Motor neuron (in vitro differentiated cells): ENCODE results near the gene TTC32. TPM values are rescaled to one million over a fixed set of nuclear protein-coding genes. Genes with fewer than 3 reads are reported as not detected.

Experiments
- ATAC-seq, 8 experiments: fragments of 200-7000 bp; cut with Tn5 transposase; replicated peaks in 6 of 8; 2 replicates each; pipeline ENCODE4 v1.8.0; 2021; ENCODE audit warnings: mild to moderate bottlenecking in 8 of 8, moderate library complexity in 8 of 8
- H3K27ac ChIP-seq, 2 donors: fragments of 250-450 bp; sonication (Bioruptor Pico); 2 replicates each; pipeline ENCODE4 v1.9.0; 2021; ENCODE audit warnings: antibody characterized with exemption in 2 of 2, mild to moderate bottlenecking in 2 of 2, moderate library complexity in 1 of 2
- H3K4me1 ChIP-seq, 2 donors: fragments of 250-450 bp; sonication (Bioruptor Pico); replicated peaks in 1 of 2; 2 replicates each; pipeline ENCODE4 v1.6.1; 2021; ENCODE audit warnings: antibody characterized with exemption in 2 of 2, mild to moderate bottlenecking in 2 of 2, moderate library complexity in 1 of 2
- H3K4me3 ChIP-seq, 5 donors: fragments of 250-450 bp; sonication (Bioruptor Pico); 2 replicates each; pipeline ENCODE4 v1.9.0; 2021; ENCODE audit warnings: antibody characterized with exemption in 5 of 5, mild to moderate bottlenecking in 5 of 5, moderate library complexity in 4 of 5
- WGBS, 10 experiments: fragments of 450-650 bp; shearing (Covaris generic); methylation state at CpG; one replicate each; pipeline ENCODE4 v1.0.0; 2022; 5-methylcytosine and 5-hydroxymethylcytosine counted together
- in situ Hi-C, 9 experiments: fragments of 400-800 bp; cut with MboI; loops; one replicate each; pipeline ENCODE4 v1.15.0; 2021; ENCODE audit warnings: low sequenced_read_pairs in 9 of 9, low pct_unique_long_range_greater_than_20kb in 2 of 9; ENCODE audit not compliant: unreplicated experiment in 9 of 9
- total RNA-seq, 8 experiments: library from RNA; unstranded; fragments of 300-600 nt; gene quantifications; 2 replicates each; pipeline versions ENCODE4 v1.2.3 to v1.2.4, GENCODE V29; 2022

The TTC32 gene
- total RNA-seq, 8 experiments from 2014 or later: 14.4 to 20.9 (median 18.0) TPM

- no peak for ATAC-seq
- H3K4me3 ChIP-seq: no peak overlapping the region
- in situ Hi-C loops: loop anchor here in 6 of 9 experiments (10.0 to 25.0 kb wide), 8 partner anchors 164 to 1464 kb away; partner anchors contain the start of gene OSR1 (in 2 of the 6)
- WGBS, 10 experiments: 60 to 100% (median 80%) methylated on average over 1 to 2 of the region's 7 CpGs; no CpG with 5 or more reads in 6 of the 10 experiments
- no peaks in the 10 kb centered on the region for H3K4me1 ChIP-seq
- H3K27ac ChIP-seq: no peak overlapping the region
Measured at GRCh38 chr2:19851116-19851695, 50.6 kb downstream of the TTC32 start.

DNA sequence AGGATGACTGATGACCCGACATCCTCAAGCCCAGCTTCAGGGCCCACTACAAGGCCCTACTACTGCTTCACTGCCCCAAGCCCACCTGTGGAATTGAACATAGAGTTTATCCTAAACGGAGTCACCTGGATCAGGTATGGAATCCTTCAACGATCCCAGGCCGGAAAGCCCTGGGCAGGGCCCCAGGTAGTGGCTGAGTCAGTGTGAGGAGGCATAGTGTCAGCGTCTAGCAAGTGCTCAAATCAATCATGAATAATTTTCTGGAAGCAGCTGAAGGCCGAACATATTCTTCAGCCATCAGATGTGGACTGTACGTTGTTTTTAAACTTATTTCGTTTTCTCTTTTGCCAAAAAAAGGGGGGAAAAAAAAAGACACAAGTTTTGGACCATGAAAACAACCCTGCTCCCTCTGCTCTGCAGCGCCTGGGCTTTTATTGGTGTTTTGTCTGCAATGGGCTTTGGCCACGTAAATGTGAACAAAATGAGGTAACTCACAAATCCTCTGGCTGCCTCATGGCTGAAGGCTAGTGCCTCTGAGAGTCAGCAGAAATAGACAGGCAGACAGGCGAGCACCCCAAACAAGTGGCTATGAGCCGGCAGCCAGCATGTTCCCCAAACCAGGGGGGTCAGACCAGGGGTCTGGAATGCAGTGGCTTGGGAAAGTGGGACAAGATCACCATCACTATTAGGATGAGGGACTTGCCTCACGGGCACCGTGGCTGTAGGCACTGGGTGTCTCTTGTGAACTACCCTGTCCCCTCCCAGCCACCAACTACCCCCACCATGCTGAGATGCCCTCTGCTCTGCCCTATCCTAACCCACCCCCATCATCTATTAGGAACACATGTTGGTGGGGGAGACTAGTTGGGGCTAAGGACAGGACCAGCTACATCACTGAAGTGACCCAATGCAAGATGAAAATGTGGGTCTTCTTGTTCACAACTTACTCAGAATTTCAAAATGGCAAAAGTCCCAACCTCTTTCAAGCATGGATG, 51.4 kb downstream of the TTC32 start:
- Histone ChIP-seq H3K27ac (no peak overlapping the region), H3K4me3 (no peak overlapping the region), H3K4me1 (no peaks in the 10 kb centered on the region)
- in situ Hi-C loops: loop anchor here in 6 of 9 experiments (10.0 to 25.0 kb wide), 8 partner anchors 163 to 1463 kb away; partner anchors contain the start of gene OSR1 (in 2 of the 6)
- no peak for ATAC-seq
- WGBS, 10 experiments: 69 to 100% (median 85%) methylated on average over 1 to 13 of the region's 14 CpGs; no CpG with 5 or more reads in 3 of the 10 experiments

GRCh38 chr2:19848952-19849351, 52.8 kb downstream of the TTC32 start:
- ATAC-seq: no peak
- WGBS, 10 experiments: 40 to 90% (median 61%) methylated on average over 1 to 5 of the region's 5 CpGs; no CpG with 5 or more reads in 2 of the 10 experiments
- Histone ChIP-seq H3K4me1 (no peaks in the 10 kb centered on the region), H3K27ac (no peak overlapping the region), H3K4me3 (no peak overlapping the region)
- in situ Hi-C loops: no loop called here

- no peak overlapping the region for H3K27ac ChIP-seq
- 76 to 100% (median 88%) methylated on average over 2 to 7 of the region's 11 CpGs; no CpG with 5 or more reads in 3 of the 10 experiments for WGBS, 10 experiments
- no peaks in the 10 kb centered on the region for H3K4me1 ChIP-seq
- in situ Hi-C loops: no loop called here
- H3K4me3 ChIP-seq: no peak overlapping the region
- ATAC-seq: no peak
Measured at GRCh38 chr2:19848029-19848750, 53.6 kb downstream of the TTC32 start.

DNA sequence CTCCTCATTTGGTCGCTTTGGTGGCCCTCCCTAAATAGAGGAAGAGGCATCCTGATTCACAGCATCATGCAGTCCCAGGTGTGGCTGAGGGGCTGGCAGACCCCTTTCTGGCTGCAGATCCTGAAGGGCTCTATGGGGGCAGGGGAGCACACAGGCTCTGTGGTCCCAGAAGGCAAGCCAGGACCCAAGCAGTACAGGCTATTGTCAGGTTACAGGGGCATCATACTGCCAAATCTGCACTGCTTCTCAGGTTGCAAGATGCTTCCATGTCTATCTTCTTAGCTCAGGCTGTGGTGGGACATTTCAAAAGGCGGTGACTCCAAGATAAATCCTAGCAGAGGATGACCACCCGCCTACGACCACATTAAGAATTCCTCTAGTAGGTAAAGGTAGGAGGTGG, 54.3 kb downstream of the TTC32 start:
- Histone ChIP-seq H3K27ac (no peak overlapping the region), H3K4me3 (no peak overlapping the region), H3K4me1 (no peaks in the 10 kb centered on the region)
- in situ Hi-C loops: no loop called here
- ATAC-seq: no peak
- WGBS, 10 experiments: 50 to 94% (median 83%) methylated on average over 1 to 3 of the region's 4 CpGs; no CpG with 5 or more reads in 4 of the 10 experiments

Other genes with a start within 250 kb of the TTC32 start
- gene WDR35, start 88.1 kb upstream of the TTC32 start, total RNA-seq: 10 to 100 TPM in 5 of 8 experiments, 1 to 10 TPM in 3; 6.5 to 28.9 (median 12.9) TPM
- gene MATN3, start 110.7 kb upstream of the TTC32 start, total RNA-seq: 1 to 10 TPM in 3 of 8 experiments, under 1 TPM in 5; 0.14 to 3.4 (median 0.66) TPM
- 100 to 1,000 TPM in 4 of 8 experiments, 10 to 100 TPM in 4; 30.9 to 361 (median 112) TPM for gene LAPTM4A, start 149.6 kb upstream of the TTC32 start, total RNA-seq